ENCODE data around the gene LBX2.

Gene LBX2

DNA sequence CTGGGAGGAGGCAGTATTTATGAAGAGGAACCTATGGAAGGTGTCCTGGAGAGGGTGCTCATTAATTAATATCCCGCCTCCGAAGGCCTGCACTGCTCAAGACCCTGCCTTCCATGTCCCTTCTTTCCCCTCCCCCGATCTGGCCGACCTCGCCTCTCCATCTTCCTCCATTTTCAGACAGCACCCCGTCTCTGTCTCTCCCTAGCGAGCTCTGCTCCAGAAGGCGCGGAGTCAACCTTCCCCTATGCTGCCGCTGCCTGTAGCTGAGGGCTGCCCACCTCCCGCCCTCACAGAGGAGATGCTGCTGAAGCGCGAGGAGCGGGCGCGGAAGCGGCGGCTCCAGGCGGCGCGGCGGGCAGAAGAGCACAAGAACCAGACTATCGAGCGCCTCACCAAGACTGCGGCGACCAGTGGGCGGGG is 42.3 kb downstream of the LBX2 start:
- ATAC-seq = peak; percentile 9
- TF ChIP-seq, protein P1, sequence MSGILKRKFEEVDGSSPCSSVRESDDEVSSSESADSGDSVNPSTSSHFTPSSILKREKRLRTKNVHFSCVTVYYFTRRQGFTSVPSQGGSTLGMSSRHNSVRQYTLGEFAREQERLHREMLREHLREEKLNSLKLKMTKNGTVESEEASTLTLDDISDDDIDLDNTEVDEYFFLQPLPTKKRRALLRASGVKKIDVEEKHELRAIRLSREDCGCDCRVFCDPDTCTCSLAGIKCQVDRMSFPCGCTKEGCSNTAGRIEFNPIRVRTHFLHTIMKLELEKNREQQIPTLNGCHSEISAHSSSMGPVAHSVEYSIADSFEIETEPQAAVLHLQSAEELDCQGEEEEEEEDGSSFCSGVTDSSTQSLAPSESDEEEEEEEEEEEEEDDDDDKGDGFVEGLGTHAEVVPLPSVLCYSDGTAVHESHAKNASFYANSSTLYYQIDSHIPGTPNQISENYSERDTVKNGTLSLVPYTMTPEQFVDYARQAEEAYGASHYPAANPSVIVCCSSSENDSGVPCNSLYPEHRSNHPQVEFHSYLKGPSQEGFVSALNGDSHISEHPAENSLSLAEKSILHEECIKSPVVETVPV (CRISPR knock-in tag; IDR thresholded peaks at IDR 0.05) = no peak
- no peak for TF ChIP-seq ZFP30 (CRISPR knock-in tag; IDR thresholded peaks at IDR 0.05)

DNA sequence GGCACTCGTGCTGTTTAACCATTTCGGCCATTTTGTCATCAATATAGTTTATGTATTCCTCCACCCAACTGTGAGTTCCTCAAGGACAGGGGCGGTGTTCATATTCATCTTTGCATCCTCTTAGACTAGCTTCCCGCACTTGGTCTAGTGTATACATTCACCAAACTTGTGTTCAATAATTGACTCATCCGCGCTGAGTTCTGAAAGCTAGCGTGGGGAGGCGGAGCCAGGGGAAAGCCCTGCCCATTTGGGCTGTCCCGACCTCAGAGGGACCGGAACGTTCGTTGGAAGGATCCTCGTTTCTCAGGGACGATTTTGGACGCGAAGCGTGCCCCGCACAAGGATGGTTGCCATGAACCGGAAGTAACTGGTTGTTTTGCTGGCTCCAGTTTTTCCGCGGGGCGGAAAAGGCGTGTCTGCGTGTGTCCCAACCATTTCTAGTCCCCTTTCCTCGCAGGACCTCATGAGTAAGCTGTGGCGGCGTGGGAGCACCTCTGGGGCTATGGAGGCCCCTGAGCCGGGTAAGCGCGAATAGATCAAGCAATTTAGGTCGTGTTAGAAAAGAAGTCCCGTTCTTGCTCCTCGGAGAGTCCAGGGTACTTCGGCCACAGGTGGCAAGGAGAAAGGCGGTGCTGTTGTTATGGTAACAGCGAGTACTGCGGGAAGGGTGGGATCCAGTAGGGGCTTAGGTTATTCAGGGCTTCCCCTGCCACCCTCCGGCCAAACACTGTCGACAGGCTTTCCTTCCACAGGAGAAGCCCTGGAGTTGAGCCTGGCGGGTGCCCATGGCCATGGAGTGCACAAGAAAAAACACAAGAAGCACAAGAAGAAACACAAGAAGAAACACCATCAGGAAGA is 44.5 kb downstream of the LBX2 start, which contains the start of gene INO80B:
Gene INO80B (plus strand): TSS at position 434 of the 858 bp plus-strand sequence. CDS start 30 bp downstream, at position 464.
- no peak for TF ChIP-seq ZFP30 (CRISPR knock-in tag; IDR thresholded peaks at IDR 0.05)
- TF ChIP-seq ISL1 (CRISPR knock-in tag; IDR thresholded peaks at IDR 0.05) = no peak
- TF ChIP-seq, protein P2, sequence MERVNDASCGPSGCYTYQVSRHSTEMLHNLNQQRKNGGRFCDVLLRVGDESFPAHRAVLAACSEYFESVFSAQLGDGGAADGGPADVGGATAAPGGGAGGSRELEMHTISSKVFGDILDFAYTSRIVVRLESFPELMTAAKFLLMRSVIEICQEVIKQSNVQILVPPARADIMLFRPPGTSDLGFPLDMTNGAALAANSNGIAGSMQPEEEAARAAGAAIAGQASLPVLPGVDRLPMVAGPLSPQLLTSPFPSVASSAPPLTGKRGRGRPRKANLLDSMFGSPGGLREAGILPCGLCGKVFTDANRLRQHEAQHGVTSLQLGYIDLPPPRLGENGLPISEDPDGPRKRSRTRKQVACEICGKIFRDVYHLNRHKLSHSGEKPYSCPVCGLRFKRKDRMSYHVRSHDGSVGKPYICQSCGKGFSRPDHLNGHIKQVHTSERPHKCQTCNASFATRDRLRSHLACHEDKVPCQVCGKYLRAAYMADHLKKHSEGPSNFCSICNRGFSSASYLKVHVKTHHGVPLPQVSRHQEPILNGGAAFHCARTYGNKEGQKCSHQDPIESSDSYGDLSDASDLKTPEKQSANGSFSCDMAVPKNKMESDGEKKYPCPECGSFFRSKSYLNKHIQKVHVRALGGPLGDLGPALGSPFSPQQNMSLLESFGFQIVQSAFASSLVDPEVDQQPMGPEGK (CRISPR knock-in tag; IDR thresholded peaks at IDR 0.05; ENCODE audit: borderline replicate concordance) = no peak
- TF ChIP-seq ZC3H10 (CRISPR knock-in tag; IDR thresholded peaks at IDR 0.05) = no peak
- no peak for TF ChIP-seq BACH2 (CRISPR knock-in tag; IDR thresholded peaks at IDR 0.05; ENCODE audit: borderline replicate concordance)
- TF ChIP-seq CSDC2 (CRISPR knock-in tag; IDR thresholded peaks at IDR 0.05) = no peak
- no peak for TF ChIP-seq TOX (CRISPR knock-in tag; IDR thresholded peaks at IDR 0.05; ENCODE audit: borderline replicate concordance)
- TF ChIP-seq, protein P3, sequence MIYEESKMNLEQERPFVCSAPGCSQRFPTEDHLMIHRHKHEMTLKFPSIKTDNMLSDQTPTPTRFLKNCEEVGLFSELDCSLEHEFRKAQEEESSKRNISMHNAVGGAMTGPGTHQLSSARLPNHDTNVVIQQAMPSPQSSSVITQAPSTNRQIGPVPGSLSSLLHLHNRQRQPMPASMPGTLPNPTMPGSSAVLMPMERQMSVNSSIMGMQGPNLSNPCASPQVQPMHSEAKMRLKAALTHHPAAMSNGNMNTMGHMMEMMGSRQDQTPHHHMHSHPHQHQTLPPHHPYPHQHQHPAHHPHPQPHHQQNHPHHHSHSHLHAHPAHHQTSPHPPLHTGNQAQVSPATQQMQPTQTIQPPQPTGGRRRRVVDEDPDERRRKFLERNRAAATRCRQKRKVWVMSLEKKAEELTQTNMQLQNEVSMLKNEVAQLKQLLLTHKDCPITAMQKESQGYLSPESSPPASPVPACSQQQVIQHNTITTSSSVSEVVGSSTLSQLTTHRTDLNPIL (CRISPR knock-in tag; IDR thresholded peaks at IDR 0.05; ENCODE audit: low read depth) = no peak
- no peak for TF ChIP-seq ZFP3 (CRISPR knock-in tag; IDR thresholded peaks at IDR 0.05)
- TF ChIP-seq PPARA (CRISPR knock-in tag; IDR thresholded peaks at IDR 0.05; ENCODE audit: borderline replicate concordance) = no peak
- TF ChIP-seq ZNF70 (CRISPR knock-in tag; IDR thresholded peaks at IDR 0.05) = no peak
- TF ChIP-seq TCF4 (CRISPR knock-in tag; IDR thresholded peaks at IDR 0.05; ENCODE audit: borderline replicate concordance) = no peak
- no peak for TF ChIP-seq RARB (CRISPR knock-in tag; IDR thresholded peaks at IDR 0.05)
- peak; percentile 53 for ATAC-seq

DNA sequence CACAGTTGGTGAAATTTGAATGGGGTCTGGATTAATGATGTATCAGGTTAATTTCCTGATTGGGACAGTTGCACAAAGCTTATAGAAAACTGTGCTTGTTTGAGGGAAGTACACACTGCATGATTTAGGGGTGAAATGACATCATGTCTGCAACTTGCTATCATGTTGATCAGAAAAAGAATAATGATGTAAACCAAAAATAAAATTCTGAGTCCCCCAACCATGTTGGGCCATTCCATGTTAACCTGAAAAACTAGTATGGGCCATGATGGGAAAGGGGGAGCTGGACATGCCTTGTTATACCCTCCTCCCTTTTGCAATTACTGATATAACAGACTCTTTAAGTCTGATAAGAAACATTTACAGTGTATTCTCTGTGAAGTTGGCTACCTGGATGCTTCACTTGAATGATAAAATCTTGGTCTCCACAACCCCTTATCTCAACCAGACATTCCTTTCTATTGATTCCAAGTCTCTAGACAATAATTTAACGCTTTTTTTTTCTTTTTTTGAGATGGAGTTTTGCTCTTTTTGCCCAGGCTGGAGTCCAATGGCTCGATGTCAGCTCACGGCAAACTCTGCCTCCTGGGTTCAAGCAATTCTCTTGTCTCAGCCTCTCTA is 48.7 kb downstream of the LBX2 start:
- TF ChIP-seq ZNF8 (CRISPR knock-in tag; IDR thresholded peaks at IDR 0.05) (no peak), ZNF70 (CRISPR knock-in tag; IDR thresholded peaks at IDR 0.05) (no peak), GLIS3 (CRISPR knock-in tag; IDR thresholded peaks at IDR 0.05) (no peak), ESRRG (CRISPR knock-in tag; IDR thresholded peaks at IDR 0.05) (no peak), OSR1 (CRISPR knock-in tag; IDR thresholded peaks at IDR 0.05) (no peak), SNAI2 (CRISPR knock-in tag; IDR thresholded peaks at IDR 0.05) (no peak), TOX (CRISPR knock-in tag; IDR thresholded peaks at IDR 0.05; ENCODE audit: borderline replicate concordance) (no peak), BACH2 (CRISPR knock-in tag; IDR thresholded peaks at IDR 0.05; ENCODE audit: borderline replicate concordance) (no peak), ISL1 (CRISPR knock-in tag; IDR thresholded peaks at IDR 0.05) (no peak)
- TF ChIP-seq, protein P4, sequence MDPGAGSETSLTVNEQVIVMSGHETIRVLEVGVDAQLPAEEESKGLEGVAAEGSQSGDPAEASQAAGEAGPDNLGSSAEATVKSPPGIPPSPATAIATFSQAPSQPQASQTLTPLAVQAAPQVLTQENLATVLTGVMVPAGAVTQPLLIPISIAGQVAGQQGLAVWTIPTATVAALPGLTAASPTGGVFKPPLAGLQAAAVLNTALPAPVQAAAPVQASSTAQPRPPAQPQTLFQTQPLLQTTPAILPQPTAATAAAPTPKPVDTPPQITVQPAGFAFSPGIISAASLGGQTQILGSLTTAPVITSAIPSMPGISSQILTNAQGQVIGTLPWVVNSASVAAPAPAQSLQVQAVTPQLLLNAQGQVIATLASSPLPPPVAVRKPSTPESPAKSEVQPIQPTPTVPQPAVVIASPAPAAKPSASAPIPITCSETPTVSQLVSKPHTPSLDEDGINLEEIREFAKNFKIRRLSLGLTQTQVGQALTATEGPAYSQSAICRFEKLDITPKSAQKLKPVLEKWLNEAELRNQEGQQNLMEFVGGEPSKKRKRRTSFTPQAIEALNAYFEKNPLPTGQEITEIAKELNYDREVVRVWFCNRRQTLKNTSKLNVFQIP (CRISPR knock-in tag; IDR thresholded peaks at IDR 0.05; ENCODE audit: borderline replicate concordance, low read depth) = no peak
- TF ChIP-seq, protein P2 (CRISPR knock-in tag; IDR thresholded peaks at IDR 0.05; ENCODE audit: borderline replicate concordance) = no peak
- TF ChIP-seq, protein P1 (CRISPR knock-in tag; IDR thresholded peaks at IDR 0.05) = no peak
- ATAC-seq = no peak
